H1 (cell line): ENCODE results near the gene CFAP157. TPM values are rescaled to one million over a fixed set of nuclear protein-coding genes. Genes with fewer than 3 reads are reported as not detected.
A peak's percentile ranks its signal among the peaks of the same experiment; 100 is the strongest.

ENCODE experiments used
- CTCF ChIA-PET: fragments of 300-600 bp; sonication (Branson Sonifier 250); formaldehyde crosslinking; loops from one replicate; lab custom pipeline; 2021; ENCODE audit not compliant: partially characterized antibody; lab: Charles Lee
- POLR2A ChIA-PET: fragments of 300-600 bp; sonication (Branson Sonifier 250); formaldehyde crosslinking; loops from one replicate; lab custom pipeline; 2021; ENCODE audit warnings: inconsistent platforms; ENCODE audit not compliant: partially characterized antibody; lab: Charles Lee
- DNase-seq, 2 experiments: peaks; one replicate each; pipeline versions ENCODE4 v3.0.0 to v3.0.0-alpha.2; 2010 to 2022; ENCODE audit warnings: low spot score in 2 of 2, low read depth in 1 of 2, mixed read lengths in 1 of 2
- FAIRE-seq: peaks from 2 replicates; lab custom pipeline; 2011; peaks lifted over from hg19 to GRCh38; lab: Jason Lieb, UNC
- H2AFZ ChIP-seq: 2 replicates; pipeline ENCODE4 v1.8.1; 2012; ENCODE audit warnings: low read length, inconsistent platforms
- H2AK5ac ChIP-seq: 2 replicates; pipeline ENCODE4 v1.6.1; 2013; ENCODE audit warnings: low read depth, low read length
- H2BK120ac ChIP-seq: replicated peaks from 2 replicates; pipeline ENCODE3; 2013; ENCODE audit warnings: low read depth, low read length, inconsistent platforms
- H2BK12ac ChIP-seq: 2 replicates; pipeline ENCODE4 v1.6.1; 2013; ENCODE audit warnings: low read depth, low read length
- H2BK15ac ChIP-seq: 2 replicates; pipeline ENCODE4 v1.6.1; 2013; ENCODE audit warnings: low read length
- H2BK20ac ChIP-seq: 2 replicates; pipeline ENCODE4 v1.6.1; 2013; ENCODE audit warnings: low read length
- H2BK5ac ChIP-seq: 2 replicates; pipeline ENCODE4 v1.6.1; 2013; ENCODE audit warnings: low read depth, low read length
- H3K14ac ChIP-seq: 2 replicates; pipeline ENCODE4 v1.6.1; 2013; ENCODE audit warnings: inconsistent platforms; ENCODE audit not compliant: insufficient read length
- H3K18ac ChIP-seq: 2 replicates; pipeline ENCODE4 v1.6.1; 2013; ENCODE audit warnings: low read length; ENCODE audit errors: extremely low read depth
- H3K23ac ChIP-seq: 2 replicates; pipeline ENCODE4 v1.6.1; 2013; ENCODE audit warnings: inconsistent platforms; ENCODE audit not compliant: insufficient read length
- H3K23me2 ChIP-seq: 2 replicates; pipeline ENCODE4 v1.6.1; 2013; ENCODE audit warnings: low read depth, low read length
- H3K27ac ChIP-seq: 2 replicates; pipeline ENCODE4 v1.6.1; 2011; ENCODE audit warnings: low read depth, low read length, inconsistent platforms
- H3K27me3 ChIP-seq, 4 experiments: replicated peaks in 1 of 4; 1 replicate in 1 of 4; 2 replicates in 3 of 4; pipeline versions ENCODE4 v1.6.1 to v1.8.1; 2011 to 2013; ENCODE audit warnings: low read length in 3 of 4, mild to moderate bottlenecking in 3 of 4, inconsistent platforms in 2 of 4, mixed read lengths in 2 of 4, moderate library complexity in 1 of 4; ENCODE audit not compliant: control insufficient read depth in 3 of 4, insufficient read depth in 3 of 4; ENCODE audit errors: extremely low read depth in 1 of 4
- H3K36me3 ChIP-seq, 4 experiments: 2 replicates each; pipeline versions ENCODE4 v1.6.1 to v1.8.1; 2011 to 2013; ENCODE audit warnings: mild to moderate bottlenecking in 4 of 4, low read length in 3 of 4, moderate library complexity in 2 of 4, control low read depth in 1 of 4, inconsistent platforms in 1 of 4; ENCODE audit not compliant: insufficient read depth in 4 of 4, control insufficient read depth in 2 of 4
- H3K4ac ChIP-seq: replicated peaks from 2 replicates; pipeline ENCODE3; 2013; ENCODE audit warnings: low read length, low read depth, mixed read lengths, inconsistent platforms; ENCODE audit not compliant: insufficient read length
- H3K4me1 ChIP-seq, 4 experiments: replicated peaks in 1 of 4; 1 replicate in 1 of 4; 2 replicates in 3 of 4; pipeline versions ENCODE4 v1.6.1 to v1.8.1; 2011 to 2013; ENCODE audit warnings: low read length in 3 of 4, inconsistent platforms in 2 of 4, mixed read lengths in 1 of 4; ENCODE audit not compliant: insufficient read depth in 4 of 4, control insufficient read depth in 3 of 4
- H3K4me2 ChIP-seq, 2 experiments: 2 replicates each; pipeline versions ENCODE4 v1.6.1 to v1.8.1; 2011 to 2013; ENCODE audit warnings: low read depth in 2 of 2, low read length in 2 of 2, control low read depth in 1 of 2, inconsistent platforms in 1 of 2, mild to moderate bottlenecking in 1 of 2; ENCODE audit not compliant: insufficient read depth in 1 of 2
- H3K4me3 ChIP-seq, 4 experiments: fragments of 200-600, 300-600 bp in 1 of 4; sonication (generic), shearing (Covaris generic), sonication (Bioruptor Twin) in 1 of 4; 2 replicates each; pipeline versions ENCODE4 v1.5.1 to v1.8.1; 2011 to 2016; ENCODE audit warnings: low read length in 4 of 4, low read depth in 3 of 4, control low read depth in 2 of 4, inconsistent platforms in 2 of 4, mild to moderate bottlenecking in 2 of 4, mixed read lengths in 1 of 4, moderate library complexity in 1 of 4; ENCODE audit not compliant: insufficient read depth in 2 of 4; ENCODE audit errors: extremely low read depth in 1 of 4
- H3K56ac ChIP-seq: replicated peaks from 2 replicates; pipeline ENCODE3; 2013; ENCODE audit warnings: low read depth, mild to moderate bottlenecking, mixed read lengths, low read length, inconsistent platforms; ENCODE audit not compliant: insufficient read length
- H3K79me1 ChIP-seq: 2 replicates; pipeline ENCODE4 v1.6.1; 2013; ENCODE audit warnings: low read depth, low read length, control low read depth
- H3K79me2 ChIP-seq, 2 experiments: 2 replicates each; pipeline versions ENCODE4 v1.6.1 to v1.8.1; 2012 to 2013; ENCODE audit warnings: low read length in 2 of 2, mild to moderate bottlenecking in 2 of 2, inconsistent platforms in 1 of 2; ENCODE audit not compliant: insufficient read depth in 2 of 2, control insufficient read depth in 1 of 2
- H3K9ac ChIP-seq, 4 experiments: replicated peaks in 1 of 4; 1 replicate in 1 of 4; 2 replicates in 3 of 4; pipeline versions ENCODE4 v1.6.1 to v1.8.1; 2011 to 2013; ENCODE audit warnings: low read depth in 3 of 4, low read length in 3 of 4, control low read depth in 2 of 4, mild to moderate bottlenecking in 2 of 4, moderate library complexity in 2 of 4, inconsistent platforms in 1 of 4; ENCODE audit errors: extremely low read depth in 1 of 4
- H3K9me3 ChIP-seq, 2 experiments: 2 replicates each; pipeline versions ENCODE4 v1.6.1 to v1.8.1; 2012 to 2013; ENCODE audit warnings: mild to moderate bottlenecking in 2 of 2, moderate library complexity in 2 of 2, control low read depth in 1 of 2, inconsistent platforms in 1 of 2, low read depth in 1 of 2, low read length in 1 of 2, mixed read lengths in 1 of 2; ENCODE audit not compliant: insufficient read depth in 2 of 2
- H4K20me1 ChIP-seq, 2 experiments: replicated peaks in 1 of 2; 2 replicates each; pipeline versions ENCODE3 to v1.8.1; 2011 to 2013; ENCODE audit warnings: inconsistent platforms in 2 of 2, low read length in 2 of 2, mild to moderate bottlenecking in 1 of 2; ENCODE audit not compliant: insufficient read depth in 2 of 2, control insufficient read depth in 1 of 2
- H4K5ac ChIP-seq: 2 replicates; pipeline ENCODE4 v1.6.1; 2013; ENCODE audit warnings: low read length, low read depth, mixed read lengths, inconsistent platforms; ENCODE audit not compliant: insufficient read length
- H4K8ac ChIP-seq: 2 replicates; pipeline ENCODE4 v1.8.0; 2013; ENCODE audit warnings: mild to moderate bottlenecking, moderate library complexity, low read length, inconsistent platforms; ENCODE audit not compliant: insufficient read depth; ENCODE audit errors: extremely low read depth
- H4K91ac ChIP-seq: replicated peaks from 2 replicates; pipeline ENCODE3; 2013; ENCODE audit warnings: low read length, mixed read lengths, inconsistent platforms; ENCODE audit not compliant: insufficient read length
- CREB1 ChIP-seq: IDR thresholded peaks from 2 replicates; pipeline ENCODE4 v1.6.1; 2012; ENCODE audit warnings: inconsistent platforms
- CTBP2 ChIP-seq: IDR thresholded peaks from 2 replicates; pipeline ENCODE4 v1.7.0; 2011; ENCODE audit warnings: borderline replicate concordance, mild to moderate bottlenecking, moderate library complexity, mixed read lengths, low read length; ENCODE audit not compliant: insufficient read depth, insufficient read length
- JUN ChIP-seq: IDR thresholded peaks from 2 replicates; pipeline ENCODE4 v1.6.1; 2011; ENCODE audit warnings: low read depth, mild to moderate bottlenecking, improper control_type of control experiment, low read length
- JUND ChIP-seq: IDR thresholded peaks from 2 replicates; pipeline ENCODE4 v1.6.1; 2011; ENCODE audit warnings: mild to moderate bottlenecking, improper control_type of control experiment, low read length
- SRF ChIP-seq: IDR thresholded peaks from 2 replicates; pipeline ENCODE4 v1.6.1; 2011; ENCODE audit warnings: mild to moderate bottlenecking, low read depth, low read length, moderate library complexity
- TCF12 ChIP-seq: IDR thresholded peaks from 2 replicates; pipeline ENCODE4 v1.6.1; 2011; ENCODE audit warnings: low read depth, mild to moderate bottlenecking, low read length
- TEAD4 ChIP-seq: IDR thresholded peaks from 2 replicates; pipeline ENCODE4 v1.6.1; 2012; ENCODE audit warnings: low read depth, low read length, inconsistent platforms, mixed read lengths
- WGBS, 2 experiments: shearing (Covaris generic) in 1 of 2; methylation state at CpG; one replicate each; pipeline versions ENCODE4 v1.1.6 to v1.1.7; 2013 to 2015; ENCODE audit warnings: low lambda C conversion rate in 2 of 2, mixed read lengths in 2 of 2, inconsistent platforms in 1 of 2, low coverage in 1 of 2, missing lambda C conversion rate in 1 of 2; ENCODE audit not compliant: insufficient replicate concordance in 2 of 2, insufficient coverage in 1 of 2, insufficient read length in 1 of 2; ENCODE audit errors: extremely low coverage in 1 of 2, missing lambda C conversion rate in 1 of 2; 5-methylcytosine and 5-hydroxymethylcytosine counted together
- long read RNA-seq, 2 experiments: library from RNA in 1 of 2; library from capped mRNA in 1 of 2; stranded (forward); transcript quantifications; one replicate each; pipeline ENCODE4 v2.0.0, GENCODE V29; 2021; ENCODE audit warnings: inconsistent platforms in 1 of 2
- polyA minus RNA-seq, 3 experiments: library from RNA; depleted of rRNA, polyadenylated mRNA; stranded (reverse); fragments of >200 nt; gene quantifications; 1 replicate in 2 of 3; 2 replicates in 1 of 3; pipeline ENCODE4 v1.2.3, GENCODE V29; 2011
- polyA plus RNA-seq, 7 experiments: library from polyadenylated mRNA; depleted of rRNA in 3 of 7; stranded (reverse) in 5 of 7; unstranded in 2 of 7; fragments of >200 nt in 5 of 7; fragments of 200-250 nt in 2 of 7; gene quantifications; 1 replicate in 5 of 7; 2 replicates in 1 of 7; 4 replicates in 1 of 7; pipeline versions ENCODE4 v1.2.1 to v1.2.3, GENCODE V29; 2011 to 2013; ENCODE audit warnings: missing spikeins in 2 of 7, mixed read lengths in 2 of 7
- total RNA-seq: library from RNA; stranded (reverse); fragmentation: NEBNext Ultra II Directional; extraction: Animal tissue kit (Norgen Biotek cat#: 25700); gene quantifications from 2 replicates; pipeline ENCODE4 v1.2.1, GENCODE V29; 2021
- TF ChIP-seq, protein P1 (sequence below): IDR thresholded peaks from 2 replicates; pipeline ENCODE4 v1.6.1; 2012; ENCODE audit warnings: inconsistent platforms

Gene CFAP157
- total RNA-seq (not detected in 2 replicates), polyA plus RNA-seq (2011; rRNA removed) (0.05 TPM in 1 of 2 replicates, not detected in the other), polyA minus RNA-seq (2011; rRNA and poly(A)+ RNA removed) (0.06 TPM in 1 of 2 replicates, not detected in the other)
- 0.03 TPM for polyA plus RNA-seq (2011; cell fraction: cytosol; rRNA removed)
- 0.17 TPM for polyA plus RNA-seq (2011; cell fraction: nucleus; rRNA removed)
- polyA plus RNA-seq (2012, experiment 1 of 2) = 1.1 to 1.8 TPM (median 1.4 TPM) in 4 replicates
- 0.62 TPM for polyA plus RNA-seq (2012, experiment 2 of 2)
- polyA plus RNA-seq (2013, experiment 1 of 2) = 0.06 TPM
- polyA plus RNA-seq (2013, experiment 2 of 2) = 0.02 TPM
- not detected for polyA minus RNA-seq (2011; cell fraction: cytosol; rRNA and poly(A)+ RNA removed)
- polyA minus RNA-seq (2011; cell fraction: nucleus; rRNA and poly(A)+ RNA removed) = not detected
- long read RNA-seq, experiment 1 = 0 reads
- long read RNA-seq, experiment 2, partial matches to known transcripts = 1 of 1 reads
- long read RNA-seq, experiment 2, other reads (novel, unspliced or antisense) = 0 of 1 reads

DNA sequence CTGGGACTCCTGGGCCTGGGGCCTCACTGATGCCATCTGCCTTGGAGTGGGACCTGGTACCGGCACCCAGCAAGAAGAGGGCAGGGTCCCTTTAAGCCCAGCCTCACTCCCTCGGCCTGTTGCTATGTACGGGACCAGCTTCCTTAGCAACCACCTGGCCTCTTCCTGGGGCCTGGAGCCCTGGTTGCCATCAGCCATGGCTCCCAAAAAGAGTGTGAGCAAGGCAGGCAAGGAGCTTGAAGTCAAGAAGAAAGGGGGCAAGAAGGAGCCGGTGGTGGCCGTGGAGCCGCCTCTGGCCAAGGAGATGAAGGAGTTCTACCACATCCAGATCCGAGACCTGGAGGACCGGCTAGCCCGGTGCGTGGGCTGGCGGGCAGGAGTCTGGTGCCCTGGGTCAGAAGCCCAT lies at the start of gene CFAP157:
CFAP157 (plus strand) TSS at position 153 of the 406 bp plus-strand sequence; CDS start at position 197, 44 bp downstream.
- no peak within 1 kb of the TSS for H2BK120ac ChIP-seq
- no peaks in the 10 kb centered on the region for H3K9me3 ChIP-seq
- POLR2A ChIA-PET = interaction anchor here (0.6 to 2.5 kb wide), 4 partner anchors 8 to 103 kb away, joined by 3 to 17 read pairs (median 3); partner anchors contain the start of genes PTRH1 and TTC16
- no peaks in the 10 kb centered on the region for H4K20me1 ChIP-seq
- no peak within 1 kb of the TSS for H2BK20ac ChIP-seq
- DNase-seq (peak in 1 of 2 experiments; percentile 68), FAIRE-seq (no peak)
- no peak within 1 kb of the TSS; the same call in 1 of the 2 replicates for H3K18ac ChIP-seq
- H2AFZ ChIP-seq = no peak within 1 kb of the TSS
- no peaks in the 10 kb centered on the region for H3K79me2 ChIP-seq
- H2AK5ac ChIP-seq = no peak within 1 kb of the TSS
- 84% methylated on average over 11 of the region's 11 CpGs; no CpG with 5 or more reads in 1 of the 2 experiments for WGBS, 2 experiments
- H3K4me2 ChIP-seq = peak within 1 kb of the TSS in 1 of 2 experiments; percentile 12; a peak in 2 of 4 replicates
- H3K23me2 ChIP-seq = no peaks in the 10 kb centered on the region
- no peak within 1 kb of the TSS for H3K4me3 ChIP-seq
- H3K14ac ChIP-seq = no peak within 1 kb of the TSS
- H4K91ac ChIP-seq = no peak within 1 kb of the TSS
- H3K56ac ChIP-seq = no peak within 1 kb of the TSS
- peak within 1 kb of the TSS; percentile 6; the same call in 1 of the 2 replicates for H3K27ac ChIP-seq
- no peaks in the 10 kb centered on the region; a peak in 2 of 7 replicates for H3K27me3 ChIP-seq
- CTCF ChIA-PET = interaction anchor here (0.5 to 2.8 kb wide), 13 partner anchors 9 to 217 kb away, joined by 3 to 10 read pairs (median 3); partner anchors contain the start of gene TOR2A
- H2BK15ac ChIP-seq = no peak within 1 kb of the TSS; the same call in 1 of the 2 replicates
- H2BK5ac ChIP-seq = no peak within 1 kb of the TSS
- TF ChIP-seq, protein P1, sequence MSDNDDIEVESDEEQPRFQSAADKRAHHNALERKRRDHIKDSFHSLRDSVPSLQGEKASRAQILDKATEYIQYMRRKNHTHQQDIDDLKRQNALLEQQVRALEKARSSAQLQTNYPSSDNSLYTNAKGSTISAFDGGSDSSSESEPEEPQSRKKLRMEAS = 0 out of 2 replicates have a peak, but pooled peaks have one; percentile 13
- TF ChIP-seq JUND = no peak
- TF ChIP-seq JUN = no peak
- TF ChIP-seq SRF = no peak
- TF ChIP-seq CREB1 = no peak
- TF ChIP-seq CTBP2 = no peak
- TF ChIP-seq TEAD4 = no peak
- TF ChIP-seq TCF12 = no peak
- TF ChIP-seq, all 59 proteins: peak for 1
- no peak within 1 kb of the TSS for H4K5ac ChIP-seq
- H3K79me1 ChIP-seq = no peaks in the 10 kb centered on the region
- peaks cover 0 to 20% (median 13%) of the 10 kb centered on the region in 4 experiments; a peak in 6 of 7 replicates for H3K4me1 ChIP-seq
- peak within 1 kb of the TSS; percentile 55 for H2BK12ac ChIP-seq
- H4K8ac ChIP-seq = peak within 1 kb of the TSS; percentile 38
- no peak within 1 kb of the TSS for H3K9ac ChIP-seq
- H3K36me3 ChIP-seq = no peaks in the 10 kb centered on the region
- H3K23ac ChIP-seq = no peak within 1 kb of the TSS
- peak within 1 kb of the TSS; percentile 44 for H3K4ac ChIP-seq
